Measurements from ENCODE around the gene AVEN. TPM values are rescaled to one million over a fixed set of nuclear protein-coding genes. Genes with fewer than 3 reads are reported as not detected.

AVEN gene
- total RNA-seq, 6 experiments from 2014 or later, result 24.9 to 33.6 (median 27.1) TPM

DNA sequence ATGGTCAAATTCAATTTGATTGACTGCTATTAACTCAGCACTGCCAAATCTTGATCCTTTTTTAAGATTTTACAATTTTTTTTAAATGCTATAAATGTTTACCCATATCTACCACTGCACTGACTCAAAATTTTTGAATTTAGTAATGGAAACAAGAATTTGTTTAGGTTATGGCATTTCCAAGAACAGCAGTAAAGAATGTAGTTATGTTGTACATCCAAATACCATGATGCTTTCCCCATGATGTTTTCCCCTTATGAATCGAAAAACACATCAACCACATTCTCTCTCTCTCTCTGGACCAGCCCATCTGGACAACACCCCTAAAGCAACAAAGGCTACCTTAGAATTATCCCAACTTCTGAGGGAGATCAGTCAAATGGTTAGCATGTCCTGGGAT, 56.5 kb downstream of the AVEN start:
- Mint-ChIP-seq H3K4me1 (ENCODE audit: low read depth) (peaks cover 24% of the 10 kb centered on the region), H3K36me3 (ENCODE audit: low read depth) (no peaks in the 10 kb centered on the region), H3K4me3 (no peak overlapping the region), H3K9me3 (no peaks in the 10 kb centered on the region), H3K27ac (no peak overlapping the region), H3K27me3 (ENCODE audit: insufficient read depth) (no peaks in the 10 kb centered on the region)
- no peak for DNase-seq
- TF ChIP-seq, protein P1, sequence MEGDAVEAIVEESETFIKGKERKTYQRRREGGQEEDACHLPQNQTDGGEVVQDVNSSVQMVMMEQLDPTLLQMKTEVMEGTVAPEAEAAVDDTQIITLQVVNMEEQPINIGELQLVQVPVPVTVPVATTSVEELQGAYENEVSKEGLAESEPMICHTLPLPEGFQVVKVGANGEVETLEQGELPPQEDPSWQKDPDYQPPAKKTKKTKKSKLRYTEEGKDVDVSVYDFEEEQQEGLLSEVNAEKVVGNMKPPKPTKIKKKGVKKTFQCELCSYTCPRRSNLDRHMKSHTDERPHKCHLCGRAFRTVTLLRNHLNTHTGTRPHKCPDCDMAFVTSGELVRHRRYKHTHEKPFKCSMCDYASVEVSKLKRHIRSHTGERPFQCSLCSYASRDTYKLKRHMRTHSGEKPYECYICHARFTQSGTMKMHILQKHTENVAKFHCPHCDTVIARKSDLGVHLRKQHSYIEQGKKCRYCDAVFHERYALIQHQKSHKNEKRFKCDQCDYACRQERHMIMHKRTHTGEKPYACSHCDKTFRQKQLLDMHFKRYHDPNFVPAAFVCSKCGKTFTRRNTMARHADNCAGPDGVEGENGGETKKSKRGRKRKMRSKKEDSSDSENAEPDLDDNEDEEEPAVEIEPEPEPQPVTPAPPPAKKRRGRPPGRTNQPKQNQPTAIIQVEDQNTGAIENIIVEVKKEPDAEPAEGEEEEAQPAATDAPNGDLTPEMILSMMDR (IDR thresholded peaks at IDR 0.05), result no peak

DNA sequence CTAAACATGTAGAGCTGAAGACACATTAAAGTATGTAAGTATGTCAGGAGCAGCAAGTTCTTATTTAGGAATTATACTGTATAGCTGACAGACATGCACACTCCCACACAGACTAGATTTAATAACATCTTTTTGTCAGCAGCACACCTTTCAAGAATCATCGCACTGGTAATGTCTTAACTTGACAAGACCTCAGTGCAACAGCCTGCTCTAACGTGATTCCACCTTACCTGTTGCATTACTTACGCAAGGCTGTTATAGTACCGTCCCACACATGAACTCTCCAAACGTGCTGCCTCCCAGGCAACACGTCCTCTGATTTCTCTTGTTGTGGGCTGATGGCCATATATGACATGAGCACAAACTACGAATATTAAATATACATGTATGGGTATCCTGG, 58.8 kb downstream of the AVEN start:
- Mint-ChIP-seq H3K36me3 (ENCODE audit: low read depth) (no peaks in the 10 kb centered on the region), H3K27ac (no peak overlapping the region), H3K4me1 (ENCODE audit: low read depth) (peaks cover 11% of the 10 kb centered on the region), H3K4me3 (no peak overlapping the region), H3K9me3 (no peaks in the 10 kb centered on the region), H3K27me3 (ENCODE audit: insufficient read depth) (no peaks in the 10 kb centered on the region)
- DNase-seq, result no peak
- TF ChIP-seq, protein P1 (IDR thresholded peaks at IDR 0.05), result no peak

DNA sequence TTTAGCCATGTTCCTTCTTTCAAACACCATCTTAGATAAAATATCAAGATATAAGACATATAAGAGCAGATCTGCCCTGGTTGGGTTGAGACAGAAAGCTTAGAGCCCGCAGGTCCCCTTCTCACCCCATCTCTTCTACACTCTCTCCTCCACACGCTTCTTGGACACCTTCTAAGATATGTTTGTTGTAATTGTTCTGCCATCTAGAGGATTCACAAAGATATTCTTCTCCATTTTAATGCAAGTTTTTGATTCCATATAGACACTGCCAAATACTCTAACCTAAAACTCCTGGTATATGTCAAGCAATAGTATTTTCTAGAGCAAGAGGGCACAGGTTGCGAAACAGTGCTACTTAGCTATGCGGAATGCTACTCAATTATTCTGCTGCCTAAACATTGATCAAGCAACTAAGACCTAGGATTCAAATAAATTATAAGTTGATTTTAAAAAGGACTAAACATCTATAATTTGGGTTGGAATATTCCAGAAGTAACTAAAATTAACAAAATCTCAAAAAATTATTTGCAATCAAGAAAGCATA, 63.9 kb downstream of the AVEN start:
- no peak for DNase-seq
- TF ChIP-seq, protein P1 (IDR thresholded peaks at IDR 0.05), result peak; percentile 40

DNA sequence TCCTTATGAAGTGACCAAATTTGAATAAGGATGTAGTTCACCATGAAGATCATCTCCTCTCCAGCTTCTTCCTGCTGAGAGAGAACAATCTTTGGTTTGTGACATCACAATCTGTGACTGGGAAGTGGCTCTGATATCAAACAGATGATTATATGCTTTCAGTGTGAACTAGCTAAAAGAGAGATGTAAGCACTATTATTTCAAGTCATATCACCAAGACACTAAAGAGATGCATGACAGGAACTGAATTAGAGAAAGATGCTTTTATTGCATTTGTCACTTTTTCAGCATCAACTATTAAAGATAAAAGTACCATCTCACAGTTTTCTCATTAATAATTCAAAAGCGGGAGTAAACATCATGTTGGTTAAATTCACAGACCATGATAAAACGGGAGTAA, 67.2 kb downstream of the AVEN start:
- H3K36me3 Mint-ChIP-seq (ENCODE audit: low read depth), result no peaks in the 10 kb centered on the region
- no peak overlapping the region for H3K4me3 Mint-ChIP-seq
- H3K4me1 Mint-ChIP-seq (ENCODE audit: low read depth), result peaks cover 11% of the 10 kb centered on the region
- DNase-seq, result no peak
- TF ChIP-seq, protein P1 (IDR thresholded peaks at IDR 0.05), result no peak
- no peak overlapping the region for H3K27ac Mint-ChIP-seq
- no peaks in the 10 kb centered on the region for H3K27me3 Mint-ChIP-seq (ENCODE audit: insufficient read depth)
- H3K9me3 Mint-ChIP-seq, result no peaks in the 10 kb centered on the region

More for the DNA sequence above, 63.9 kb downstream of the AVEN start:
- Mint-ChIP-seq H3K36me3 (ENCODE audit: low read depth) (no peaks in the 10 kb centered on the region), H3K9me3 (no peaks in the 10 kb centered on the region), H3K4me1 (ENCODE audit: low read depth) (no peaks in the 10 kb centered on the region; the same call in 1 of the 2 replicates), H3K27ac (no peak overlapping the region), H3K4me3 (no peak overlapping the region), H3K27me3 (ENCODE audit: insufficient read depth) (no peaks in the 10 kb centered on the region)

DNA sequence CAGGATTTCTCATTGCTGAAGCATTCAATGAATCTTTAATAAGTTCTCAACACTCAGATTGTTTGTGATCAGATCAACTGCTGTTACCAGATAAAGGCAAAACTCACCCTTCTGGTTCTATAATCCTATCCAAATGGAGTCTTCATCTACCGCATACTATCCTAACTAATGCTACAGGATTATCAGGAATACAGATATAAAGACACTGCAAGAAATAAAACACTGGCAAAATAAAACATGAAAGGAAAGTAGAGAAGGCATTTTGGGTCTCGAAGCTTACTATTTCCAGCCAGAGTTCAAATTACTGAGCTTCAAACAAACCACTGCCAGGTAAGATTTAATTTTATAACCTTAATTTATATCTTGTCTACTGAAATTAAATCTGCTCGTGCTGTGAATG, 70.2 kb downstream of the AVEN start:
- TF ChIP-seq, protein P1 (IDR thresholded peaks at IDR 0.05), result no peak
- H3K4me1 Mint-ChIP-seq (ENCODE audit: low read depth), result peaks cover 27% of the 10 kb centered on the region
- H3K9me3 Mint-ChIP-seq, result no peaks in the 10 kb centered on the region
- no peak overlapping the region for H3K4me3 Mint-ChIP-seq
- H3K36me3 Mint-ChIP-seq (ENCODE audit: low read depth), result no peaks in the 10 kb centered on the region
- H3K27me3 Mint-ChIP-seq (ENCODE audit: insufficient read depth), result no peaks in the 10 kb centered on the region
- no peak overlapping the region for H3K27ac Mint-ChIP-seq
- DNase-seq, result no peak

DNA sequence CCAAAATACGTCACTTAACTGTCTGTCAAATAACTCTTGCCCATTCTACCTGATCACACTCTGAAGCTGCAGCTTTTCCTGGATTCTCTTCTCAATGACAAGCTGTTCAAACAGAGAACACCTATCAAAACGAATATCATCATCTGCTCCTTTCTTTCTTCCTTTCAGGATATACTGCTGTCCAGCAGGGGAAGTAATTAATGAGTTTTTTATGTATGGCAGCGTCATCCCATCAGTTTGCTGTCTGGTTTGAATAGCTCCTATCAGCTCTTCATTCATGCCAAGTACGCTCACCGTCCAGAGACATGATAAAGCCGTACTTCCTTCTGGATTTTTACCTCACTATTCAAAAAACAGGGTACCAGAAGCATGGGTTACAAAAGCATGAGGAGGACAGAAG, 70.8 kb downstream of the AVEN start, which contains the start of gene CHRM5:
Gene CHRM5 (plus strand): TSS at position 274 of the 400 bp plus-strand sequence. CDS start 94,221 bp downstream, outside the sequence.
- peaks cover 27% of the 10 kb centered on the region for H3K4me1 Mint-ChIP-seq (ENCODE audit: low read depth)
- TF ChIP-seq, protein P1 (IDR thresholded peaks at IDR 0.05), result no peak
- H3K27ac Mint-ChIP-seq, result no peak within 1 kb of the TSS
- H3K27me3 Mint-ChIP-seq (ENCODE audit: insufficient read depth), result no peaks in the 10 kb centered on the region
- no peak for DNase-seq
- H3K36me3 Mint-ChIP-seq (ENCODE audit: low read depth), result no peaks in the 10 kb centered on the region
- no peaks in the 10 kb centered on the region for H3K9me3 Mint-ChIP-seq
- no peak within 1 kb of the TSS for H3K4me3 Mint-ChIP-seq
